ENCODE measurements around the gene IL21. TPM values are rescaled to one million over a fixed set of nuclear protein-coding genes. Genes with fewer than 3 reads are reported as not detected.

The IL21 gene
- total RNA-seq, 1 donor from 2014 or later = not detected

Other genes with a start within 250 kb of the IL21 start
- not detected for gene ADAD1, start 242.1 kb downstream of the IL21 start, total RNA-seq
- gene IL2, start 164.3 kb downstream of the IL21 start, total RNA-seq = not detected
- 7.4 TPM for gene BBS12, start 111.6 kb upstream of the IL21 start, total RNA-seq
- 9.1 TPM for gene FGF2, start 205.8 kb upstream of the IL21 start, total RNA-seq